ENCODE measurements around the gene FARSA. TPM values are rescaled to one million over a fixed set of nuclear protein-coding genes. Genes with fewer than 3 reads are reported as not detected.

Gene FARSA
- total and polyA plus RNA-seq, 10 of the 15 experiments (the other 5 are each of a cell fraction or from before 2014, with no cell fraction given): 20.3 to 212 (median 76.4) TPM

GRCh38 chr19:12955996-12956395, 22.5 kb upstream of the FARSA start:
- H2AFZ ChIP-seq (ENCODE audit: control insufficient read depth, low read depth, low read length): no peak overlapping the region
- H3K4me3 ChIP-seq: peak overlapping the region; percentile 78
- in situ Hi-C loops (cut with MboI): no loop called here
- peak overlapping the region; percentile 24; the same call in 1 of the 2 replicates for H3K27ac ChIP-seq (ENCODE audit: control insufficient read depth, insufficient read depth)
- no peak for DNase-seq (ENCODE audit: low read depth, low spot score)
- BruUV-seq (replicated peaks): no TSS peak
- H3K27me3 ChIP-seq (replicated peaks in 1 of 2; ENCODE audit: control insufficient read depth in 2 of 2, insufficient read depth in 2 of 2, low read length in 1 of 2): no peaks in the 10 kb centered on the region
- peak overlapping the region; percentile 85 for H3K4me2 ChIP-seq (ENCODE audit: control insufficient read depth, insufficient read depth)
- no peaks in the 10 kb centered on the region for H3K9me3 ChIP-seq (replicated peaks; ENCODE audit: control insufficient read depth, insufficient read depth, low read length)
- ChIA-PET POLR2A (interaction anchor here (0.8 to 1.9 kb wide), 3 partner anchors 10 to 145 kb away, joined by 3 to 7 read pairs (median 5); partner anchors contain the start of genes CALR and RAD23A), CTCF (interaction anchor here (0.5 to 4.6 kb wide), 3 partner anchors 9 to 190 kb away, joined by 3 to 40 read pairs (median 3); no protein-coding TSS in a partner anchor), RAD21 (ENCODE audit: unreplicated experiment) (interaction anchor here (0.5 to 2.3 kb wide), 3 partner anchors 9 to 1662 kb away, joined by 4 to 9 read pairs (median 7); no protein-coding TSS in a partner anchor), SMC1A (ENCODE audit: uncharacterized antibody, unreplicated experiment) (interaction anchor here (1.3 to 2.1 kb wide), 3 partner anchors 9 to 65 kb away, joined by 4 to 6 read pairs (median 6); partner anchors contain the start of gene GCDH)
- no peak for ATAC-seq
- peak overlapping the region; percentile 80 for H3K9ac ChIP-seq (ENCODE audit: control insufficient read depth, insufficient read depth, low read length)
- H3K79me2 ChIP-seq (ENCODE audit: control insufficient read depth, insufficient read depth, low read length): peaks cover 32% of the 10 kb centered on the region
- H3K4me1 ChIP-seq (ENCODE audit: control insufficient read depth, insufficient read depth, low read length): peaks cover 11% of the 10 kb centered on the region
- no peaks in the 10 kb centered on the region for H4K20me1 ChIP-seq (ENCODE audit: control insufficient read depth, insufficient read depth)
- intact Hi-C loops (cut with micrococcal nuclease; ENCODE audit: unreplicated experiment): no loop called here
- peaks cover 6 to 10% of the 10 kb centered on the region in 2 experiments; a peak in 3 of 4 replicates for H3K36me3 ChIP-seq (ENCODE audit: control insufficient read depth in 2 of 2, insufficient read depth in 2 of 2, low read length in 1 of 2)
- 4% methylated on average over 12 of the region's 12 CpGs for WGBS (ENCODE audit: insufficient coverage, insufficient replicate concordance, low lambda C conversion rate, missing lambda C conversion rate)
- no peak for FAIRE-seq
- TF ChIP-seq SMAD5 (IDR thresholded peaks at IDR 0.05; ENCODE audit: low read depth) (0 out of 2 replicates have a peak, but pooled peaks have one; percentile 10), PRDM15 (CRISPR knock-in tag; IDR thresholded peaks at IDR 0.05) (no peak), CEBPB (IDR thresholded peaks at IDR 0.05; ENCODE audit: borderline replicate concordance in 1 of 2, low read depth in 2 of 2, low read length in 2 of 2) (no peak), EED (IDR thresholded peaks at IDR 0.05; ENCODE audit: low read depth) (no peak), SIN3A (IDR thresholded peaks at IDR 0.05; ENCODE audit: low read depth, low read length) (no peak), RFX5 (IDR thresholded peaks at IDR 0.05; ENCODE audit: low read depth, low read length) (no peak), MLLT1 (IDR thresholded peaks at IDR 0.05) (no peak), ETV6 (conservative IDR thresholded peaks at IDR 0.05 in 1 of 2, IDR thresholded peaks at IDR 0.05 in 1 of 2; ENCODE audit: borderline replicate concordance in 1 of 2, low read depth in 1 of 2) (no peak), NR2F1 (conservative IDR thresholded peaks at IDR 0.05) (0 out of 2 replicates have a peak, but pooled peaks have one; percentile 10), JUNB (IDR thresholded peaks at IDR 0.05) (no peak), BCLAF1 (IDR thresholded peaks at IDR 0.05) (no peak), TCF7 (IDR thresholded peaks at IDR 0.05; ENCODE audit: borderline replicate concordance) (no peak), PML (IDR thresholded peaks at IDR 0.05; ENCODE audit: low read length) (no peak)

Measured in GM12878 (cell line).